RWPE2 (cell line): ENCODE results near the gene PRR36.

ENCODE experiments used
- ATAC-seq: fragments of 200-7000 bp; cut with Tn5 transposase; 3 replicates; pipeline ENCODE4 v1.9.1; 2021; ENCODE audit warnings: low read depth
- DNase-seq: peaks from one replicate; pipeline ENCODE4 v3.0.0-alpha.2; 2020; ENCODE audit warnings: low spot score
- H3K27ac ChIP-seq: fragments of 450-650 bp; 2 replicates; pipeline ENCODE4 v1.5.1; 2017; ENCODE audit warnings: mild to moderate bottlenecking; ENCODE audit not compliant: poor library complexity, severe bottlenecking
- H3K27me3 ChIP-seq: fragments of 250-450 bp; sonication (Bioruptor Pico); 2 replicates; pipeline ENCODE4 v1.5.1; 2021; ENCODE audit warnings: mild to moderate bottlenecking, moderate library complexity; ENCODE audit not compliant: insufficient read depth, poor library complexity, severe bottlenecking
- H3K36me3 ChIP-seq: fragments of 250-450 bp; sonication (Bioruptor Pico); 2 replicates; pipeline ENCODE4 v1.5.1; 2020; ENCODE audit warnings: low read depth, mild to moderate bottlenecking, moderate library complexity
- H3K4me1 ChIP-seq: fragments of 250-450 bp; sonication (Bioruptor Pico); 2 replicates; pipeline ENCODE4 v1.5.1; 2021; ENCODE audit warnings: mild to moderate bottlenecking, moderate library complexity; ENCODE audit not compliant: insufficient read depth, poor library complexity, severe bottlenecking
- H3K4me3 ChIP-seq: fragments of 250-450 bp; sonication (Bioruptor Pico); 2 replicates; pipeline ENCODE4 v1.5.1; 2021; ENCODE audit warnings: mild to moderate bottlenecking, moderate library complexity; ENCODE audit not compliant: severe bottlenecking
- H3K9me3 ChIP-seq: fragments of 250-450 bp; sonication (Bioruptor Pico); 2 replicates; pipeline ENCODE4 v1.5.1; 2021; ENCODE audit warnings: mild to moderate bottlenecking, moderate library complexity; ENCODE audit not compliant: severe bottlenecking
- CTCF ChIP-seq: fragments of 450-650 bp; IDR thresholded peaks from one replicate; pipeline ENCODE4 v1.5.1; 2017; ENCODE audit warnings: mild to moderate bottlenecking, moderate library complexity; ENCODE audit not compliant: poor library complexity, severe bottlenecking

PRR36 gene

GRCh38 chr19:7843521-7843920, 30.7 kb downstream of the PRR36 start:
- no peak for ATAC-seq
- peaks cover 2% of the 10 kb centered on the region for H3K4me1 ChIP-seq
- no peak for TF ChIP-seq CTCF

GRCh38 chr19:7842661-7843294, 31.4 kb downstream of the PRR36 start:
- Histone ChIP-seq H3K4me1 (peaks cover 7% of the 10 kb centered on the region), H3K27ac (no peak overlapping the region), H3K9me3 (no peaks in the 10 kb centered on the region), H3K27me3 (no peaks in the 10 kb centered on the region), H3K36me3 (no peaks in the 10 kb centered on the region), H3K4me3 (no peak overlapping the region)
- ATAC-seq (no peak), DNase-seq (no peak)
- TF ChIP-seq CTCF = no peak

More at GRCh38 chr19:7843521-7843920, 30.7 kb downstream of the PRR36 start:
- Histone ChIP-seq H3K27ac (no peak overlapping the region), H3K9me3 (no peaks in the 10 kb centered on the region), H3K27me3 (no peaks in the 10 kb centered on the region), H3K36me3 (no peaks in the 10 kb centered on the region), H3K4me3 (no peak overlapping the region)
- no peak for DNase-seq

GRCh38 chr19:7841751-7842660, 32.2 kb downstream of the PRR36 start:
- Histone ChIP-seq H3K27ac (no peak overlapping the region), H3K4me1 (peaks cover 13% of the 10 kb centered on the region), H3K9me3 (no peaks in the 10 kb centered on the region), H3K27me3 (no peaks in the 10 kb centered on the region), H3K36me3 (no peaks in the 10 kb centered on the region), H3K4me3 (no peak overlapping the region)
- ATAC-seq (no peak), DNase-seq (peak; percentile 33)
- TF ChIP-seq CTCF = no peak

DNA sequence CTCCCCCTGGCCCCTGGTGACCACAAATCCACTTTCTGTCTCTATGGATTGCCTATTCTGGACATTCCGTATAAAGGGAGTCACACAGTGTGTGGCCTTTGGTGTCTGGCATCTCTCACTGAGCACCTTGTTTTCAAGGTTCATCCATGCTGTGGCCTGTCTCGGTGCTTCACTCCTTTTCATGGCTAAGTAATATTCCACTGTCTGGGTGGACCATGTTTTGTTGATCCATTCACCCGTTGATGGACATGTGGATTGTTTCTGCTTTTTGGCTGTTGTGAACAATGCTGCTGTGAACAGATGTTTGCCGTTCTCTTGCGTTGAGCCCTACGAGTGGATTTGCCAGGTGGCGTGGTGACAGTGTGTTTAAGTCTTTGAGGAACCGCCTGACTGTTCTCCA, 33.6 kb downstream of the PRR36 start:
- ATAC-seq = no peak

More for the DNA sequence above, 33.6 kb downstream of the PRR36 start:
- Histone ChIP-seq H3K36me3 (no peaks in the 10 kb centered on the region), H3K27ac (no peak overlapping the region), H3K27me3 (no peaks in the 10 kb centered on the region), H3K4me1 (peaks cover 13% of the 10 kb centered on the region), H3K4me3 (no peak overlapping the region), H3K9me3 (no peaks in the 10 kb centered on the region)
- no peak for TF ChIP-seq CTCF
- DNase-seq = no peak
